ENCODE data around the gene YIF1B.
"Not testable (repeated sequence)": the region's sequence is repeated elsewhere in the genome, so short reads cannot be mapped to it uniquely, and the experiment has no call there.

YIF1B gene

GRCh38 chr19:38346837-38347236, 31.1 kb upstream of the YIF1B start:
- in situ Hi-C loops (cut with MboI; ENCODE audit: low pct_unique_long_range_greater_than_20kb, low sequenced_read_pairs, unreplicated experiment) = loop anchor here (25.0 kb wide), 1 partner anchor 435 kb away; the partner anchor contains the start of genes SIPA1L3 and WDR87
- no peak for DNase-seq (ENCODE audit: low spot score)
- TF ChIP-seq CTCF (IDR thresholded peaks at IDR 0.05; ENCODE audit: extremely low read depth, insufficient read depth, missing control alignments) = no peak

- no peak for DNase-seq (ENCODE audit: low spot score)
- in situ Hi-C loops (cut with MboI; ENCODE audit: low pct_unique_long_range_greater_than_20kb, low sequenced_read_pairs, unreplicated experiment) = loop anchor here (25.0 kb wide), 1 partner anchor 429 kb away; the partner anchor contains the start of genes SIPA1L3 and WDR87
- TF ChIP-seq CTCF (IDR thresholded peaks at IDR 0.05; ENCODE audit: extremely low read depth, insufficient read depth, missing control alignments) = no peak
Measured at GRCh38 chr19:38340927-38341326, 25.2 kb upstream of the YIF1B start.

- in situ Hi-C loops (cut with MboI; ENCODE audit: low pct_unique_long_range_greater_than_20kb, low sequenced_read_pairs, unreplicated experiment) = loop anchor here (25.0 kb wide), 1 partner anchor 427 kb away; the partner anchor contains the start of genes SIPA1L3 and WDR87
Measured at GRCh38 chr19:38339011-38339410, 23.3 kb upstream of the YIF1B start.

GRCh38 chr19:38337360-38337653, 21.6 kb upstream of the YIF1B start:
- in situ Hi-C loops (cut with MboI; ENCODE audit: low pct_unique_long_range_greater_than_20kb, low sequenced_read_pairs, unreplicated experiment) = loop anchor here (25.0 kb wide), 1 partner anchor 425 kb away; the partner anchor contains the start of genes SIPA1L3 and WDR87
- TF ChIP-seq CTCF (IDR thresholded peaks at IDR 0.05; ENCODE audit: extremely low read depth, insufficient read depth, missing control alignments) = no peak
- DNase-seq (ENCODE audit: low spot score) = no peak

More at GRCh38 chr19:38339011-38339410, 23.3 kb upstream of the YIF1B start:
- not testable (repeated sequence) for DNase-seq (ENCODE audit: low spot score)

GRCh38 chr19:38336638-38337359, 21.1 kb upstream of the YIF1B start:
- no peak for TF ChIP-seq CTCF (IDR thresholded peaks at IDR 0.05; ENCODE audit: extremely low read depth, insufficient read depth, missing control alignments)
- in situ Hi-C loops (cut with MboI; ENCODE audit: low pct_unique_long_range_greater_than_20kb, low sequenced_read_pairs, unreplicated experiment) = loop anchor here (25.0 kb wide), 1 partner anchor 424 kb away; the partner anchor contains the start of genes SIPA1L3 and WDR87
- DNase-seq (ENCODE audit: low spot score) = peak; percentile 94

- in situ Hi-C loops (cut with MboI; ENCODE audit: low pct_unique_long_range_greater_than_20kb, low sequenced_read_pairs, unreplicated experiment) = loop anchor here (25.0 kb wide), 1 partner anchor 424 kb away; the partner anchor contains the start of genes SIPA1L3 and WDR87
- TF ChIP-seq CTCF (IDR thresholded peaks at IDR 0.05; ENCODE audit: extremely low read depth, insufficient read depth, missing control alignments) = no peak
- peak; percentile 93 for DNase-seq (ENCODE audit: low spot score)
Measured at GRCh38 chr19:38335949-38336637, 20.3 kb upstream of the YIF1B start.

- TF ChIP-seq CTCF (IDR thresholded peaks at IDR 0.05; ENCODE audit: extremely low read depth, insufficient read depth, missing control alignments) = no peak
- in situ Hi-C loops (cut with MboI; ENCODE audit: low pct_unique_long_range_greater_than_20kb, low sequenced_read_pairs, unreplicated experiment) = loop anchor here (5.0 to 25.0 kb wide), 2 partner anchors 81 to 421 kb away; partner anchors contain the start of genes SIPA1L3 and WDR87
- DNase-seq (ENCODE audit: low spot score) = no peak
Measured at GRCh38 chr19:38333245-38333644, 17.5 kb upstream of the YIF1B start.
